ENCODE measurements around the gene CHRNB4.

CHRNB4 gene

GRCh38 chr15:78641749-78642275 is 802 bp upstream of the CHRNB4 start:
- TF ChIP-seq CTCF (IDR thresholded peaks at IDR 0.05; ENCODE audit: low read depth, low read length, missing control alignments): no peak
- no peak for DNase-seq (ENCODE audit: extremely low read depth, low read depth)
- H3K4me3 ChIP-seq (replicated peaks; ENCODE audit: low read depth, low read length): no peak overlapping the region

GRCh38 chr15:78640527-78641101 is 396 bp downstream of the CHRNB4 start:
- TF ChIP-seq CTCF (IDR thresholded peaks at IDR 0.05; ENCODE audit: low read depth, low read length, missing control alignments): no peak
- peak overlapping the region; percentile 32 for H3K4me3 ChIP-seq (replicated peaks; ENCODE audit: low read depth, low read length)
- no peak for DNase-seq (ENCODE audit: extremely low read depth, low read depth)

GRCh38 chr15:78638658-78639314 is 2.2 kb downstream of the CHRNB4 start:
- no peak for DNase-seq (ENCODE audit: extremely low read depth, low read depth)
- peak; percentile 62 for TF ChIP-seq CTCF (IDR thresholded peaks at IDR 0.05; ENCODE audit: low read depth, low read length, missing control alignments)
- H3K4me3 ChIP-seq (replicated peaks; ENCODE audit: low read depth, low read length): no peak overlapping the region

GRCh38 chr15:78637776-78638435 is 3.1 kb downstream of the CHRNB4 start:
- no peak for TF ChIP-seq CTCF (IDR thresholded peaks at IDR 0.05; ENCODE audit: low read depth, low read length, missing control alignments)
- H3K4me3 ChIP-seq (replicated peaks; ENCODE audit: low read depth, low read length): no peak overlapping the region
- no peak for DNase-seq (ENCODE audit: extremely low read depth, low read depth)

- no peak for TF ChIP-seq CTCF (IDR thresholded peaks at IDR 0.05; ENCODE audit: low read depth, low read length, missing control alignments)
- DNase-seq (ENCODE audit: extremely low read depth, low read depth): no peak
- no peak overlapping the region for H3K4me3 ChIP-seq (replicated peaks; ENCODE audit: low read depth, low read length)
These were observed 4.6 kb downstream of the CHRNB4 start for GRCh38 chr15:78636378-78636859.

GRCh38 chr15:78635346-78635745 is 5.7 kb downstream of the CHRNB4 start:
- no peak for TF ChIP-seq CTCF (IDR thresholded peaks at IDR 0.05; ENCODE audit: low read depth, low read length, missing control alignments)
- H3K4me3 ChIP-seq (replicated peaks; ENCODE audit: low read depth, low read length): no peak overlapping the region
- no peak for DNase-seq (ENCODE audit: extremely low read depth, low read depth)

Data from HFF-Myc (cell line).